ENCODE measurements around the gene TP63.

The TP63 gene

GRCh38 chr3:189625071-189625470, 6.1 kb upstream of the TP63 start:
- H3K27ac ChIP-seq = no peak overlapping the region
- TF ChIP-seq ZFX (IDR thresholded peaks at IDR 0.05; ENCODE audit: borderline replicate concordance) (no peak), CTCF (IDR thresholded peaks at IDR 0.05) (no peak)

- no peak overlapping the region for H3K27ac ChIP-seq
- TF ChIP-seq ZFX (IDR thresholded peaks at IDR 0.05; ENCODE audit: borderline replicate concordance) (no peak), CTCF (IDR thresholded peaks at IDR 0.05) (no peak)
Observed at GRCh38 chr3:189625572-189625971, 5.6 kb upstream of the TP63 start.

- H3K27ac ChIP-seq = no peak overlapping the region
- TF ChIP-seq CTCF (IDR thresholded peaks at IDR 0.05) = no peak
- no peak for TF ChIP-seq ZFX (IDR thresholded peaks at IDR 0.05; ENCODE audit: borderline replicate concordance)
Observed at GRCh38 chr3:189626286-189626685, 4.9 kb upstream of the TP63 start.

GRCh38 chr3:189629803-189630455, 1.3 kb upstream of the TP63 start:
- H3K27ac ChIP-seq = no peak overlapping the region

GRCh38 chr3:189630767-189631372, 319 bp upstream of the TP63 start:
- TF ChIP-seq CTCF (IDR thresholded peaks at IDR 0.05) = no peak
- TF ChIP-seq ZFX (IDR thresholded peaks at IDR 0.05; ENCODE audit: borderline replicate concordance) = no peak
- H3K27ac ChIP-seq = no peak overlapping the region

More at GRCh38 chr3:189629803-189630455, 1.3 kb upstream of the TP63 start:
- no peak for TF ChIP-seq ZFX (IDR thresholded peaks at IDR 0.05; ENCODE audit: borderline replicate concordance)
- no peak for TF ChIP-seq CTCF (IDR thresholded peaks at IDR 0.05)

GRCh38 chr3:189631409-189631808, 220 bp downstream of the TP63 start:
- no peak overlapping the region for H3K27ac ChIP-seq
- TF ChIP-seq ZFX (IDR thresholded peaks at IDR 0.05; ENCODE audit: borderline replicate concordance) = no peak
- no peak for TF ChIP-seq CTCF (IDR thresholded peaks at IDR 0.05)

GRCh38 chr3:189632242-189632641, 1.1 kb downstream of the TP63 start:
- TF ChIP-seq ZFX (IDR thresholded peaks at IDR 0.05; ENCODE audit: borderline replicate concordance) = no peak
- no peak for TF ChIP-seq CTCF (IDR thresholded peaks at IDR 0.05)
- H3K27ac ChIP-seq = no peak overlapping the region
